ENCODE results near the gene AKAP8. TPM values are rescaled to one million over a fixed set of nuclear protein-coding genes. Genes with fewer than 3 reads are reported as not detected.

AKAP8 gene
- total and polyA plus RNA-seq, 8 donors = 9.5 to 38.7 (median 21.4) TPM

DNA sequence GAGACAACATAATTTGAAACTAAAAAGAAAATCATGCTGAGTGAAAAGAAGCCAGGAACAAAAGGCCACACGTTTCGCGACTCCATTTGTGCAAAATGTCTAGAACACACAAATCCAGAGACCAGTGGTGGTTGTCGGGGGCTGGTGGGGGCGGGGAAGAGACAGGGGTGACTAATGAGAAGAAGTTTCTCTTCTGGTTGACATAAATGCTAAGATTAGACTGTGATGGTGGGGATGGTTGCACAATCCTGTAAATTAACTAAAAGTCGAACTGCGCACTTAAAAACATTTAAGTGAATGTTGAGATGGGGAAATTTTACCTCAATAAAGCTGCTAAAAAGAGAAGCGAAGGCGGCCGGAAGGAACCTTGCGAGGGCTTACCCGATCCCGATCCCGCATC lies 7.1 kb downstream of the AKAP8 start:
- no peak for DNase-seq
- no peaks in the 10 kb centered on the region for H3K9me3 ChIP-seq
- H3K36me3 ChIP-seq = peaks cover 64 to 76% (median 75%) of the 10 kb centered on the region in 4 donors
- H3K4me1 ChIP-seq = peaks cover 29 to 47% (median 42%) of the 10 kb centered on the region in 4 donors
- intact Hi-C loops (cut with DNase I; ENCODE audit: low total_unique reads) = no loop called here
- H3K4me3 ChIP-seq = no peak overlapping the region
- no peaks in the 10 kb centered on the region for H3K27me3 ChIP-seq
- TF ChIP-seq POLR2AphosphoS5 (IDR thresholded peaks at IDR 0.05) (no peak), POLR2A (IDR thresholded peaks at IDR 0.05) (no peak), EP300 (IDR thresholded peaks at IDR 0.05) (no peak)
- TF ChIP-seq, protein P1, sequence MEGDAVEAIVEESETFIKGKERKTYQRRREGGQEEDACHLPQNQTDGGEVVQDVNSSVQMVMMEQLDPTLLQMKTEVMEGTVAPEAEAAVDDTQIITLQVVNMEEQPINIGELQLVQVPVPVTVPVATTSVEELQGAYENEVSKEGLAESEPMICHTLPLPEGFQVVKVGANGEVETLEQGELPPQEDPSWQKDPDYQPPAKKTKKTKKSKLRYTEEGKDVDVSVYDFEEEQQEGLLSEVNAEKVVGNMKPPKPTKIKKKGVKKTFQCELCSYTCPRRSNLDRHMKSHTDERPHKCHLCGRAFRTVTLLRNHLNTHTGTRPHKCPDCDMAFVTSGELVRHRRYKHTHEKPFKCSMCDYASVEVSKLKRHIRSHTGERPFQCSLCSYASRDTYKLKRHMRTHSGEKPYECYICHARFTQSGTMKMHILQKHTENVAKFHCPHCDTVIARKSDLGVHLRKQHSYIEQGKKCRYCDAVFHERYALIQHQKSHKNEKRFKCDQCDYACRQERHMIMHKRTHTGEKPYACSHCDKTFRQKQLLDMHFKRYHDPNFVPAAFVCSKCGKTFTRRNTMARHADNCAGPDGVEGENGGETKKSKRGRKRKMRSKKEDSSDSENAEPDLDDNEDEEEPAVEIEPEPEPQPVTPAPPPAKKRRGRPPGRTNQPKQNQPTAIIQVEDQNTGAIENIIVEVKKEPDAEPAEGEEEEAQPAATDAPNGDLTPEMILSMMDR (IDR thresholded peaks at IDR 0.05) = no peak
- H3K27ac ChIP-seq = no peak overlapping the region
- 90 to 93% (median 92%) methylated on average over 14 of the region's 14 CpGs for WGBS, 5 donors

DNA sequence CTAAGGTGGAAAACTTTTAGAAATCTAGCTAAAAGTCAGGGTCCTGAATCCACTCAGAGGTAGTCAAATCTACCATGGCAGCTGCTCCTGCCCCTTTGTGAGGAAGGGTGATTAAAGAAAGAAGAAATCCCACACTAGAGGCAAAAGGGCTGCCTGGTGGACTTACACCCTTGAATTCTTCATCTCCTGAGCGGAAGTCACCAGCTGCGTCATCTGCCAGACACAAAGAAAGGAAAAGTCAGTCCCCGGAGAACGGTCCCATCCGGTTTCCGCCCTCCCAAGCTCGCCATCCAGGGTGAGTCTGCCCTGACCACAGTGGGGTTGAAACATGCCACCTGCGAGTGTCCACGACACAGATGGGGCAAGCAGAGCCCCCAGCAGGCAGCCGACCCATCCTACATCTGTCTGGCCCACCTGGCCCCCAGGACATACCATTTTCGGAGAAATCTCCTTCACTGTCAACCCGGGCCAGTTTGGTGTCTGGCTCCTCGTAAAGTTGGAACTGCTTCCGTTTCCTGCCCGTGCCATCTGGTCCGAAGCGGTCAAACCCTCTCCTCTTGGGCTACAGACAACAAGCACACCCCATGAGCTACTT lies 7.7 kb downstream of the AKAP8 start:
- Histone ChIP-seq H3K4me1 (peaks cover 24 to 42% (median 36%) of the 10 kb centered on the region in 4 donors), H3K4me3 (no peak overlapping the region), H3K27ac (no peak overlapping the region), H3K27me3 (no peaks in the 10 kb centered on the region), H3K36me3 (peaks cover 70 to 82% (median 81%) of the 10 kb centered on the region in 4 donors), H3K9me3 (no peaks in the 10 kb centered on the region)
- DNase-seq = no peak
- intact Hi-C loops (cut with DNase I; ENCODE audit: low total_unique reads) = no loop called here
- WGBS, 5 donors = 90 to 96% (median 92%) methylated on average over 17 of the region's 17 CpGs
- TF ChIP-seq, protein P1 (IDR thresholded peaks at IDR 0.05) = no peak

GRCh38 chr19:15371119-15371518 lies 8.5 kb downstream of the AKAP8 start:
- peaks cover 77 to 90% (median 88%) of the 10 kb centered on the region in 4 donors for H3K36me3 ChIP-seq
- no peak overlapping the region for H3K27ac ChIP-seq
- no peak for DNase-seq
- TF ChIP-seq POLR2A (IDR thresholded peaks at IDR 0.05) (no peak), EP300 (IDR thresholded peaks at IDR 0.05) (no peak), POLR2AphosphoS5 (IDR thresholded peaks at IDR 0.05) (no peak)
- TF ChIP-seq, protein P1 (IDR thresholded peaks at IDR 0.05) = no peak
- H3K27me3 ChIP-seq = no peaks in the 10 kb centered on the region
- peaks cover 18 to 34% (median 28%) of the 10 kb centered on the region in 4 donors for H3K4me1 ChIP-seq
- H3K9me3 ChIP-seq = no peaks in the 10 kb centered on the region
- H3K4me3 ChIP-seq = no peak overlapping the region
- 88 to 99% (median 96%) methylated on average over 7 of the region's 7 CpGs for whole genome bisulfite sequencing, 5 donors
- intact Hi-C loops (cut with DNase I; ENCODE audit: low total_unique reads) = no loop called here

- H3K27ac ChIP-seq = no peak overlapping the region
- intact Hi-C loops (cut with DNase I; ENCODE audit: low total_unique reads) = no loop called here
- no peak for DNase-seq
- TF ChIP-seq EP300 (IDR thresholded peaks at IDR 0.05) = no peak
- no peak for TF ChIP-seq POLR2AphosphoS5 (IDR thresholded peaks at IDR 0.05)
- TF ChIP-seq POLR2A (IDR thresholded peaks at IDR 0.05) = no peak
- TF ChIP-seq, protein P1 (IDR thresholded peaks at IDR 0.05) = no peak
- WGBS, 5 donors = 90 to 97% (median 92%) methylated on average over 6 to 9 of the region's 9 CpGs
- no peaks in the 10 kb centered on the region for H3K9me3 ChIP-seq
- H3K4me1 ChIP-seq = peaks cover 5 to 18% (median 13%) of the 10 kb centered on the region in 4 donors
- peaks cover 91 to 100% (median 100%) of the 10 kb centered on the region in 4 donors for H3K36me3 ChIP-seq
- H3K4me3 ChIP-seq = no peak overlapping the region
- H3K27me3 ChIP-seq = no peaks in the 10 kb centered on the region
Measured at GRCh38 chr19:15369594-15369891, 10.0 kb downstream of the AKAP8 start.
